HG02885 (cell line): ENCODE measurements around the gene DOCK1.
"Not testable (repeated sequence)": the region's sequence is repeated elsewhere in the genome, so short reads cannot be mapped to it uniquely, and the experiment has no call there.

Experiments used
- ATAC-seq: cut with Tn5 transposase; IDR thresholded peaks from one replicate; pipeline ENCODE4 v1.9.1; 2021; ENCODE audit warnings: mild to moderate bottlenecking; ENCODE audit not compliant: unreplicated experiment, poor library complexity

Gene DOCK1

GRCh38 chr10:126902157-126902556 lies 3.1 kb upstream of the DOCK1 start:
- no peak for ATAC-seq

- ATAC-seq = no peak
Observed at GRCh38 chr10:126903656-126904360, 1.4 kb upstream of the DOCK1 start.

- no peak for ATAC-seq
Observed at GRCh38 chr10:126904516-126904817, 761 bp upstream of the DOCK1 start.

- ATAC-seq = no peak
Observed at GRCh38 chr10:126905776-126906703, 812 bp downstream of the DOCK1 start.

GRCh38 chr10:126906704-126907422 lies 1.6 kb downstream of the DOCK1 start:
- ATAC-seq = no peak

GRCh38 chr10:126907423-126907970 lies 2.3 kb downstream of the DOCK1 start:
- ATAC-seq = no peak

- no peak for ATAC-seq
Observed at GRCh38 chr10:126908225-126908624, 3.0 kb downstream of the DOCK1 start.

- ATAC-seq = no peak
Observed at GRCh38 chr10:126908729-126909128, 3.5 kb downstream of the DOCK1 start.

- ATAC-seq = no peak
Observed at GRCh38 chr10:126909147-126909546, 3.9 kb downstream of the DOCK1 start.

- no peak for ATAC-seq
Observed at GRCh38 chr10:126910196-126910595, 5.0 kb downstream of the DOCK1 start.

- ATAC-seq = no peak
Observed at GRCh38 chr10:126910798-126911197, 5.6 kb downstream of the DOCK1 start.

- ATAC-seq = no peak
Observed at GRCh38 chr10:126911301-126911700, 6.1 kb downstream of the DOCK1 start.

GRCh38 chr10:126913316-126913715 lies 8.1 kb downstream of the DOCK1 start:
- ATAC-seq = no peak

- no peak for ATAC-seq
Observed at GRCh38 chr10:126914561-126914960, 9.3 kb downstream of the DOCK1 start.

GRCh38 chr10:126916952-126917351 lies 11.7 kb downstream of the DOCK1 start:
- not testable (repeated sequence) for ATAC-seq

GRCh38 chr10:126917375-126917774 lies 12.1 kb downstream of the DOCK1 start:
- no peak for ATAC-seq

GRCh38 chr10:126917975-126918908 lies 13.0 kb downstream of the DOCK1 start:
- no peak for ATAC-seq

- ATAC-seq = no peak
Observed at GRCh38 chr10:126919426-126919825, 14.2 kb downstream of the DOCK1 start.

- no peak for ATAC-seq
Observed at GRCh38 chr10:126921162-126921561, 15.9 kb downstream of the DOCK1 start.
